HG03039 (cell line): Measurements from ENCODE around the gene CCDC77.

Experiments used
- ATAC-seq: cut with Tn5 transposase; IDR thresholded peaks from one replicate; pipeline ENCODE4 v1.9.1; 2021; ENCODE audit warnings: mild to moderate bottlenecking, moderate library complexity; ENCODE audit not compliant: unreplicated experiment

The CCDC77 gene

GRCh38 chr12:452667-453210 is 51.3 kb downstream of the CCDC77 start:
- ATAC-seq, result no peak

- ATAC-seq, result no peak
These were observed 53.4 kb downstream of the CCDC77 start for GRCh38 chr12:454833-455232.

DNA sequence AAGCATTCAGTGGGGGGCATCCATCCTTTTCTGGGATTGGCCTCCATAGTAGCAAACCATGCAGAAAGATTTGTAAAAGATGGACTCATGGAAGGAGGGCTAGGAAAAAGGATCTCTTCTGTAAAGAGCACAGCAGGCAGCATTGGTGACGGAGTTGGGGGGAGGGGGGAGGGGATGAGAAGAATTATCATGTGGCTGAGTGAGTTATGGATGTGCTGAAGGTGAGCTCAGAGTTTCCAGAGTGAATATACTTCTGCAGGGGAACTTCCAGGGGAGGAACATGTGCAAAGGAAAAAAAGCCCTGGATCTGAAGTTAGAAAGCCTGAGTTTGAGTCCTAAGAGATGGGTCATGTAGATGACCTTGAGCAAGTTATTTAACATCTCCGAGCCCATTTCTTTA is 54.4 kb downstream of the CCDC77 start:
- ATAC-seq, result no peak

DNA sequence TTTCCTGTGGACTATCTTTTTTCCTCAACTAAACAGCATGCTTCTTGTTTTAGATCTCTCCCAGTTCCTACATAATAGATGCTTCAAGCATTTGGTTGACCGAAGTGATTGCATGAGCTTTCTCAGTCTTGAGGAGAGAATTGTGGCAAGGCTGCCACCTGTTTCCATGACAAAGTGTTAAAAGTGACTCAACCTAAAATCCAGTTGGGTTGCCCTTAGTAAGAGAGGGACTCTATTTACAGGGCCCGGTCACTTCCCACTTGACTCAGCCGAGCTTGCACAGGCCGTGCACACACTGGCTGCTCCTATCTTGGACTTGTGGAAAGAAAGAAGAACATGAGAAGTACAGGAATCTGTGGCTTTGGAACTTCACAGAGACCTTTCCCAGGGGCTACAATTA is 56.2 kb downstream of the CCDC77 start:
- no peak for ATAC-seq

- ATAC-seq, result no peak
These were observed 57.6 kb downstream of the CCDC77 start for GRCh38 chr12:459050-459429.

GRCh38 chr12:459430-460258 is 58.2 kb downstream of the CCDC77 start, which contains the start of gene B4GALNT3:
Gene B4GALNT3, plus strand, starts transcription at chr12:459939. Its CDS starts 438 bp downstream, at chr12:460377.
- ATAC-seq, result no peak

DNA sequence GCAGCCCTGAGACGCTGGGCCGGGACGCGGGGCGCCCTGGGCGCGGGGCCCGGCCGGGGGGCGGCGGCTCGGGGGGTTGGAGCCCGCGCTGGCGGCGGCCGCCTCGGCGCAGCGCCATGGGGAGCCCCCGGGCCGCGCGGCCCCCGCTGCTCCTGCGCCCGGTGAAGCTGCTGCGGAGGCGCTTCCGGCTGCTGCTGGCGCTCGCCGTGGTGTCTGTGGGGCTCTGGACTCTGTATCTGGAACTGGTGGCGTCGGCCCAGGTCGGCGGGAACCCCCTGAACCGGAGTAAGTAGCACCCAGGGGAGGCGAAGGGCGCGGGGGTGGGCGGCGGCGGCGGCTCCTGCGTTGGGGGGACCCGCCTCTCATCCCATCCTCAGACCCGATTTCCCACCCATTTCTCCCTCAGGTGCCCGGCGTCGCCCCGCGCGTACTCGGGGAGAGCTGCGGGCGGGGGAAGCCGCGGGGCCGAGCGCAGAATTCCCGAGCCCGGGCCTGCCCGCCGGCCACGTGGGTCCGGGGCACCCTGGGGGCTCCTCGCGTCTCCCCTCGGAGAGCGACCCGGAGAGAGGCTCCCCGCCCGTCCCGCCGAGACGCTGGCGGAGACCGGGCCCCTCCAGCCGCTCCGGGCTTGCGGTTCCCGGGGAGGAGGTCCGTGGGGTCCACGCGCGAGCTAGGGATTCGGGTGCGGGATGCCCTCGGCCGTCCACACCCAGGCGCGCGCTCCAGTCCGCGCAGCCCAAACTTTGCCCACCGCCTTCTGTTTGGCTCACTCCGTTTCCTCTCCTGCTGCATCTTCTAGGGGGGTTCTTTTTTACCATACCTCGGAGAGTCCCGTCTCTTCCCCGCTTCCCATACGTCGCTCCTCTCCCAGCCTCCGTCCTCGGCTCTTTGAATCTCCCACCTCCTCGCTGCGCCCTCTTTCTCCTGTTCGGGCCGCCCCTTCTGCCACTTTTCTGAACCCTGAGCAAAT is 59.1 kb downstream of the CCDC77 start:
- no peak for ATAC-seq

DNA sequence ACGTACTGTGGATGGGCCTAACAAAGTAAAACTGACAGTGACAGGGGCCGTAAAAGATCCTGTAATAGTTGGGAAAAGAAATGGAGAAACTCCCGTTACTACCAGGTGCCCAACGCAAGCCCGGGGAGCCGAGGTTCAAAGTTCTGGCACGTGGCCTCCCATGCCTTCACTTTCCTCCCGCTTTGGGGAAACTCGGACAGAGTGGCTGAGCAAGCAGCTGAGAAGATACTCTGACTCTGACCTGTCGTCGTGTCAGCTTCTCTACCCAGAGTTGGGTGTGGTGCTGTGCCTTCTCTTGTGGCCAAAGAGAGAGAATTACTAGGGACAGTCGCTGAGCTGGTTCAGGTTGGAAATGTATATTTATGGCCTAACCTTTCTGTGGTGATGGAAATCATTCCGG is 60.0 kb downstream of the CCDC77 start:
- no peak for ATAC-seq

- ATAC-seq, result no peak
These were observed 61.7 kb downstream of the CCDC77 start for GRCh38 chr12:462936-463705.

- no peak for ATAC-seq
These were observed 63.2 kb downstream of the CCDC77 start for GRCh38 chr12:464484-465267.

- ATAC-seq, result no peak
These were observed 64.6 kb downstream of the CCDC77 start for GRCh38 chr12:466039-466438.

DNA sequence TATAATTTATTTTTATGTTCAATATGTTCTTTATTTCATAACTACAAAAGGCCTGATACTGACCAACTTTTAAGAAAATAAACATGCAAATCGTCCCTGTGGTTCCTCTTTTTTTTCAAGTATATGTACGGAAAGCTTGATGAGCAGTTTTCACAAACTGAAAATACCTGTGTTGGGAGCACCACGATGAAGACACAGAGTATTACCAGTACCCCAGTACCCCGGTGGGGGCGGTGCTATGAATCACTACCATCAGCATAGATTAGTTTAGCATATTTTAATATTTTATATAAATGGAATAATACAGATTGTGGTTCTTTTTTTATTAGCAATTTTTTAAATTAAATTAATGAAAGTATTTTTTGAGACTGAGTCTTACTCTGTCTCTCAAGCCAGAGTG is 65.3 kb downstream of the CCDC77 start:
- ATAC-seq, result no peak

DNA sequence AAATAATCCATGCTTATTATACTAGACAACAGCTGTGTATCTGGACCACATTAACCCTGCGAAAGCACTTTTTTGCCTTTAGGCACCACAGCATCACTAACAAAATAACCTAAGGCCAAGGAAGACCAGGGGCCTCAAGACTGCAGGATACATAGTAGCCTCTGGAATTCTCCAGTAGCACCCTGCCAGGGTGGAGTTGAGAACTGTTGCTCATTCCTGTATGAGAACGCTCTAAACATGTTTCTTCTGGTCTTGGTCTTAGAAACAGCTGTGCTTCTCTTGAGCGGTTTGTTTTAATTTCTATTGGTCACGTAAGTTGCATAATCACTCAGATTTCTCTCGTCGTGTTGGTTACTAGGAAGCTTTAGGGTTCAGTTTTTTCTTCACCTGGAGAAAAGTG is 66.1 kb downstream of the CCDC77 start:
- no peak for ATAC-seq

DNA sequence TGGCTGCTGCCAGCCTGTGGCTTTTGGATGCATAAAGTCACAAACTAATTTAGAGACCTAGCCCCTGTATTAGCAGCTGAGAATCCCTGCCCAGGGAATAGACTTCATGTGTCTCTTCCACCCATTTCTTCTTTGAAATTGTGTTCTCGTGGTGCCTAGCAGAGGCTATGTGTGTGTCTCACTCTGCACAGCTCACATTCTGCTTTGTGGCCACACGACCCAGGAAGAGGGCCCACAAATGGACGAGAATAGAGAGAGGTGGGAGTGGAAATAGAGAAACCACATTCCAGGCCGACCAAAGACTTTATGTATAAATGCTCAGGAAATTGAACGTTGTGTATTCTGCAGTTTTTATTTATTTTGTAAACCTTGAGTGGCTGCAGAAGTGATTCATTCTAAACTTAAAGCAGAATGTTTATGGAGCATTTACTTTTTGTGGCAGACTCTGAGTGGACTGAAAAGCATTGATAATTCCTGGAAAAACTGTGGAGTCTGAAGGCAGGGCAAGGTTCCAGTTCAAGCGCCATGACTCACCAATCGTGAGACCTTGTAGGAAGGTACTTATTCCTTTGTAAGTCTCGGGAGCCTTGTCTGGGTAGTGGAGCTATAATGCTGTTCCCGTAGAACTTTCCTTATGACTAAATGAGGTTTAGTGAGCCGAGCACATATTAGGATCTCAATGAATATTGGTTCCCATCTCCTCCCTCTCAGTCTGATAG is 67.4 kb downstream of the CCDC77 start:
- no peak for ATAC-seq

DNA sequence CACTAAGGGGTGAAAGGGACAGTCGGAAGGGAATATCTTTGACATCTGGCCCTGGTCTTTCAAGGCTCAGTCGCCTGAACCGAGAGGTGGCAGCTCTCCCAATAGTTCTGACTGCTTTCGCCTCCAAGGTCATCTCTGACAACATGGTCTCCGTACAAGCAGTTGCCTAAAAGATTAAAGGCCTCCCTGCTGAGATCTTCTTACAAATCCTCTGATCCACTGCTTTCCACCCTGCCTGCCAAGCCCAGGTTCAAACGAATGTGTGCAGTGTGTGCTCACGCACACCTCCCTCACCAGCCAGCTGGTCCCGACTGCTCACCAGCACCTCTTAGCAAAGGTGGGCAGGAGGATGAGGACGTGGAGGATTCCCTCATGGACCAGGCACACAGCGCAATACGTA is 68.7 kb downstream of the CCDC77 start:
- ATAC-seq, result no peak

- ATAC-seq, result no peak
These were observed 71.8 kb downstream of the CCDC77 start for GRCh38 chr12:473198-473597.

DNA sequence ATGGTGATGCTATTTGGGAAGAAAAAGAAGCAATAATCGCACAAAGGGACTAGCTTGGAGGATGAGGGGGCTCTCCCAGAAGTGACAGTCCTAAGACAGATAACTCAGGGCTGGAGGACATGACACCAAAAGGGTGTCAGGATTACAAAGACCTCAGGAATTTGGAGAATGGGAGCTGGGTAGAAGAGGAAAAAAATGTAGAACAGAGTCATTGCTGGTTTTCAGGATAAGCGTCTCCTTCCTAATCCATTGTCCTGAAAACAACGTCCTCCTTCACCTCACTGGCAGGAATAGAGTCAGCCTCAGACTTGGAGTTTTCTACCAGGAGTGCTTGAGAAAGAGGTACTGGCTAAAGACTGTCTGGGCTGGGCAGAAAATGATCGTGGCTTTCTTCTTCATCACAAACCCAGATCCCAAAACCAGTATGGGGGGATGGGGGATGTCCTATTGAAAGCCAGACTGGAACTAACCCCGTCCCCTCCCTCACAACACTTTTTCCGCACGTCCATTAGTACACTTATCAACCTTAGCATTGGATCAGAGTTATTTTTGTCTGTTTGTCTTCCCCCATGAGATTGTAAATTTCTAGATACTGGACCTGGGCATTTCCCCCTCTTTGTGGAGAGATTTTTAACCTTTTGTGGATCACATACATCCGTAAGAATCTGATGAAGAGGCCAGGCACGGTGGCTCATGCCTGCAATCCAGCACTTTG is 72.6 kb downstream of the CCDC77 start:
- ATAC-seq, result no peak

- ATAC-seq, result no peak
These were observed 73.8 kb downstream of the CCDC77 start for GRCh38 chr12:475286-475685.

GRCh38 chr12:479161-479560 is 77.7 kb downstream of the CCDC77 start:
- ATAC-seq, result no peak
